Natural killer cell treated with Interleukin-12 subunit alpha and Interleukin-12 subunit beta and Interleukin-15 and Interleukin-18, amount 100 ng/mL, for 72 hours (primary cell): ENCODE measurements around the gene MIP. TPM values are rescaled to one million over a fixed set of nuclear protein-coding genes. Genes with fewer than 3 reads are reported as not detected.
"Not testable (repeated sequence)": the region's sequence is repeated elsewhere in the genome, so short reads cannot be mapped to it uniquely, and the experiment has no call there.

Experiments used
- ATAC-seq, 2 donors: fragments of 150-1000 bp; cut with Tn5 transposase in 1 of 2; sonication (Bioruptor Pico), chemical (Tn5 transposase) in 1 of 2; 2 replicates each; pipeline ENCODE4 v1.10.0; 2021
- DNase-seq: peaks from one replicate; pipeline ENCODE4 v3.0.0; 2022; ENCODE audit warnings: low spot score
- H3K27ac Mint-ChIP-seq, 2 donors: 1 replicate in 1 of 2; 2 replicates in 1 of 2; pipeline ENCODE4 v1.8.0; 2022; ENCODE audit warnings: mixed read lengths in 2 of 2, mild to moderate bottlenecking in 1 of 2, moderate library complexity in 1 of 2
- H3K27me3 Mint-ChIP-seq, 2 donors: 1 replicate in 1 of 2; 2 replicates in 1 of 2; pipeline ENCODE4 v1.8.0; 2022; ENCODE audit warnings: mixed read lengths in 2 of 2
- H3K36me3 Mint-ChIP-seq: one replicate; pipeline ENCODE4 v1.8.0; 2022; ENCODE audit warnings: mixed read lengths
- H3K4me1 Mint-ChIP-seq, 2 donors: 1 replicate in 1 of 2; 2 replicates in 1 of 2; pipeline ENCODE4 v1.8.0; 2022; ENCODE audit warnings: low read depth in 2 of 2, mixed read lengths in 2 of 2, mild to moderate bottlenecking in 1 of 2
- H3K4me3 Mint-ChIP-seq: one replicate; pipeline ENCODE4 v1.8.0; 2022; ENCODE audit warnings: mixed read lengths
- H3K9me3 Mint-ChIP-seq: 2 replicates; pipeline ENCODE4 v1.8.0; 2022; ENCODE audit warnings: mixed read lengths
- total RNA-seq, 2 donors: library from RNA; stranded (reverse); gene quantifications; one replicate each; pipeline ENCODE4 v1.2.3, GENCODE V29; 2022

The MIP gene
- under 1 TPM in 1 of 2 donors, not detected in 1; 0.75 TPM for total RNA-seq

DNA sequence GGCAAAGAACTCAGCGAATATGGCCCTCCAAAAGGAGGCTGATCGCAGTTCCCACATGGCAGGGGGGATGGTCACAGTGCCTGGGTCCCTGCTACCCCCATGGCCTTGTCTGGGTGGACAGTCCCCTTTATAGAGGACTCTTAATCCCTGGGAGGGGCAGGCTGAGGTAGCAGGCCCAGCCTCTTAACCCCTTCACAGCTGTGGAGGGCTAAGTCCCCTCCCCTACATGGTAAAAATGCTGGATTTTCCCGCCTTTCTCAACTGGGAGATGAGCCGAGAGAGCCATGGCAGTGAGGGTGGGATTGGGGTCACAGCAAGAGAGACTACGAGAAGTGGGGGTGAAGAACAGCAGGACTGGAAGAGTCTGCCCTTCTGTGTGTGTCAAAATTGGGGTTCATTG is at the start of gene MIP:
Gene MIP, minus strand, starts transcription at position 101 of the 400 bp plus-strand sequence. Its CDS starts 44 bp downstream, at position 57.
- no peak for DNase-seq
- Mint-ChIP-seq H3K4me3 (no peak within 1 kb of the TSS), H3K4me1 (peaks cover 7% of the 10 kb centered on the region in 2 donors), H3K27me3 (peaks cover 0 to 3% of the 10 kb centered on the region in 2 donors), H3K9me3 (no peaks in the 10 kb centered on the region), H3K36me3 (no peaks in the 10 kb centered on the region), H3K27ac (no peak within 1 kb of the TSS)
- no peak for ATAC-seq

- not testable (repeated sequence) for H3K4me3 Mint-ChIP-seq, DNase-seq, H3K4me1 Mint-ChIP-seq, ATAC-seq, H3K36me3 Mint-ChIP-seq, H3K9me3 Mint-ChIP-seq
- peaks cover 0 to 10% of the 10 kb centered on the region in 2 donors for H3K27me3 Mint-ChIP-seq
- peak overlapping the region in 1 of 2 donors; percentile 27 for H3K27ac Mint-ChIP-seq
These were observed 45.4 kb upstream of the MIP start for GRCh38 chr12:56499879-56500278.

DNA sequence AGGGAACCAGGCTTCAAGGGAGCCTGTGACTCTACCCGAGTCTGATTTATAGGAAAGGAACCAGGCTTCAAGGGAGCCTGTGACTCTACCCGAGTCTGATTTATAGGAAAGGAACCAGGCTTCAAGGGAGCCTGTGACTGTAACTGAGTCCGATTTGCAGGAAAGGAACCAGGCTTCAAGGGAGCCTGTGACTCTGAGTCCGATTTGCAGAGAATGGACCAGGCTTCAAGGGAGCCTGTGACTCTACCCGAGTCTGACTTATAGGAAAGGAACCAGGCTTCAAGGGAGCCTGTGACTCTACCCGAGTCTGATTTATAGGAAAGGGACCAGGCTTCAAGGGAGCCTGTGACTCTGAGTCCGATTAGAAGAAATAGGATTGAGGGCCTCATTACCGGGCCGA is 45.0 kb upstream of the MIP start:
- not testable (repeated sequence) for H3K36me3 Mint-ChIP-seq, H3K27me3 Mint-ChIP-seq, DNase-seq, ATAC-seq, H3K4me3 Mint-ChIP-seq, H3K4me1 Mint-ChIP-seq, H3K9me3 Mint-ChIP-seq
- peak overlapping the region in 1 of 2 donors; percentile 27 for H3K27ac Mint-ChIP-seq

- not testable (repeated sequence) for H3K27ac Mint-ChIP-seq, H3K4me1 Mint-ChIP-seq, H3K27me3 Mint-ChIP-seq, H3K9me3 Mint-ChIP-seq, H3K4me3 Mint-ChIP-seq, DNase-seq, ATAC-seq, H3K36me3 Mint-ChIP-seq
These were observed 43.9 kb upstream of the MIP start for GRCh38 chr12:56498126-56498902.

- H3K4me1 Mint-ChIP-seq, H3K36me3 Mint-ChIP-seq, H3K9me3 Mint-ChIP-seq, DNase-seq, H3K27me3 Mint-ChIP-seq, H3K27ac Mint-ChIP-seq, H3K4me3 Mint-ChIP-seq, ATAC-seq: not testable (repeated sequence)
These were observed 42.2 kb upstream of the MIP start for GRCh38 chr12:56496704-56497103.

DNA sequence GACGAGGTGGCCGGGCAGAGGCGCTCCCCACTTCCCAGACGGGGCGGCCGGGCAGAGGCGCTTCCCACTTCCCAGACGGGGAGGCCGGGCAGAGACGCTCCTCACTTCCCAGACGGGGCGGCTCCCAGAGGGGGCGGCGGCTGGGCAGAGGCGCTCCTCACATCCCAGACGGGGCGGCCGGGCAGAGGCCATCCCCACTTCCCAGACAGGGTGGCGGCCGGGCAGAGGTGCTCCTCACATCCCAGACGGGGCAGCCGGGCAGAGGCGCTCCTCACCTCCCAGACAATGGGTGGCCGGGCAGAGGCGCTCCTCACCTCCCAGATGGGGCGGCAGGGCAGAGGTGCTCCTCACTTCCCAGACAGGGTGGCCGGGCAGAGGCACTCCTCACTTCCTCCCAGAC is 40.0 kb upstream of the MIP start:
- not testable (repeated sequence) for H3K27ac Mint-ChIP-seq, H3K36me3 Mint-ChIP-seq, ATAC-seq, H3K9me3 Mint-ChIP-seq, H3K4me3 Mint-ChIP-seq, DNase-seq, H3K4me1 Mint-ChIP-seq
- H3K27me3 Mint-ChIP-seq, result peaks cover 14 to 20% of the 10 kb centered on the region in 2 donors

GRCh38 chr12:56494106-56494415 is 39.6 kb upstream of the MIP start:
- not testable (repeated sequence) for H3K9me3 Mint-ChIP-seq, DNase-seq, H3K27ac Mint-ChIP-seq, H3K36me3 Mint-ChIP-seq, ATAC-seq, H3K4me3 Mint-ChIP-seq, H3K4me1 Mint-ChIP-seq
- peaks cover 16 to 20% of the 10 kb centered on the region in 2 donors for H3K27me3 Mint-ChIP-seq

GRCh38 chr12:56493409-56494105 is 39.1 kb upstream of the MIP start:
- not testable (repeated sequence) for H3K36me3 Mint-ChIP-seq, H3K4me1 Mint-ChIP-seq, DNase-seq, H3K4me3 Mint-ChIP-seq, H3K27ac Mint-ChIP-seq, H3K9me3 Mint-ChIP-seq, ATAC-seq
- peaks cover 20 to 21% of the 10 kb centered on the region in 2 donors for H3K27me3 Mint-ChIP-seq

DNA sequence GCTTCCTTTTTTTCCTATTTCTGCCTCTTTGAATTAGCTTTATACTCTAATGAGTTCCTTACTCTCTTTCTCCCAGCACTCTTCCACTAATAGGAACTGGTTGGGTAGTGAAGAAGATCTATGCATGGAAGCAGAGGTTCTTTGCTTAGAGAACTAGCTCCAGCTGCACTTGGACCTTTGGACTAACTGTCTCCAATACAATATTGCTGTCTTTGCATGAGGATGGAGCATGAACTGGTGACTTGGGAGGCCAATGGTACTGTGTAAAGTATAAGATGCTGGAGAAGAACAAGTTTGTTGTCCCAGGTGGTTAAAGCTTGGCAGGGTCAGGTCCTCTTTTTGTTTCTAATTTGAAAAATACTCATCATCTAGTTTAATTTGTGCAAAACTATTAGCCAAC is 35.9 kb upstream of the MIP start:
- DNase-seq (no peak), ATAC-seq (no peak)
- H3K36me3 Mint-ChIP-seq, result no peaks in the 10 kb centered on the region
- H3K27me3 Mint-ChIP-seq, result peaks cover 27 to 32% of the 10 kb centered on the region in 2 donors
- H3K4me3 Mint-ChIP-seq, result no peak overlapping the region
- H3K9me3 Mint-ChIP-seq, result no peaks in the 10 kb centered on the region
- peaks cover 12 to 16% of the 10 kb centered on the region in 2 donors for H3K4me1 Mint-ChIP-seq
- no peak overlapping the region for H3K27ac Mint-ChIP-seq

GRCh38 chr12:56488041-56488955 is 33.8 kb upstream of the MIP start, which contains the start of gene GLS2:
GLS2 (minus strand) TSS chr12:56488161; CDS start chr12:56488118, 43 bp downstream.
- Mint-ChIP-seq H3K27ac (peak within 1 kb of the TSS in 1 of 2 donors; percentile 4), H3K4me1 (peaks cover 12 to 16% of the 10 kb centered on the region in 2 donors), H3K27me3 (peaks cover 27 to 32% of the 10 kb centered on the region in 2 donors), H3K4me3 (peak within 1 kb of the TSS; percentile 85), H3K9me3 (no peaks in the 10 kb centered on the region), H3K36me3 (no peaks in the 10 kb centered on the region)
- DNase-seq (peak; percentile 69), ATAC-seq (peak; percentile 91 to 95)

- Mint-ChIP-seq H3K4me1 (peaks cover 12 to 16% of the 10 kb centered on the region in 2 donors), H3K27ac (no peak overlapping the region), H3K9me3 (no peaks in the 10 kb centered on the region), H3K4me3 (peak overlapping the region; percentile 85), H3K36me3 (no peaks in the 10 kb centered on the region), H3K27me3 (peaks cover 25 to 32% of the 10 kb centered on the region in 2 donors)
- peak; percentile 5 to 57 for ATAC-seq
- no peak for DNase-seq
These were observed 33.1 kb upstream of the MIP start for GRCh38 chr12:56487448-56488040.

DNA sequence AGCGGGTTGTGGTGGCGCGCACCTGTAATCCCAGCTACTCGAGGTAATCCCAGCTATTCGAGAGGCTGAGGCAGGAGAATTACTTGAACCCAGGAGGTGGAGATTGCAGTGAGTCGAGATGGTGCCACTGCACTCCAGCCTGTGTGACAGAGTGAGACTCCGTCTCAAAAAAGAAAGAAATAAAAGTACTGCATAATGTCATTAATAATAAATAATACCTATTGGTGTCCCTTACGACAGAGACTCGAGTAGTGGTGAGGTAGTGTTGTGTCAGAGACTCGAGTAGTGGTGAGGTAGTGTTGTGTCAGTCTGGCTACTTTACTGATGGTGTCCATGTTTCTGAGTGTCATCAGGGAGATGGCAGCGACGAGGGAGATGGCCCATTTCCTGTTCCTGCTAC is 32.2 kb upstream of the MIP start:
- no peak overlapping the region for H3K4me3 Mint-ChIP-seq

DNA sequence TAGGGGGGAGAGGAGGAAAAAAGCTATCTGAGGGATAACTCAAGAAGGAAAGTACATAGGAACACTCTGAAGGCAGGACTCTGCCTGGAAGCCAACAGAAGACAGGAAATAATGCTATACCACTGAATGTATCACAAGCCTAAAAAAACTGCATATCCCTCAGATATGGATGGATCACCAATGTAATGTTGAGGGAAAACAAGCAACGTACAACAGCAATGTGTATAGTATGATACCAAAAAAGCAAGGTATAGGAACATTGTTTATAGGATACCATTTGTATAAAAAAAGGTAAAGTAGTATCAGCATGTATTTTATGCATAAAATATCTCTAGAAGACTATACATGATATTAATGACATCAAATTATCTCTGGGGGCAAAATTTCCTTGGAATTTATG is 30.1 kb upstream of the MIP start:
- no peak for ATAC-seq
- H3K9me3 Mint-ChIP-seq, result no peaks in the 10 kb centered on the region
- no peak overlapping the region for H3K27ac Mint-ChIP-seq
- no peak overlapping the region for H3K4me3 Mint-ChIP-seq
- peaks cover 9 to 18% of the 10 kb centered on the region in 2 donors for H3K27me3 Mint-ChIP-seq
- DNase-seq, result no peak
- peaks cover 18 to 26% of the 10 kb centered on the region in 2 donors for H3K4me1 Mint-ChIP-seq
- no peaks in the 10 kb centered on the region for H3K36me3 Mint-ChIP-seq

More for the DNA sequence above, 32.2 kb upstream of the MIP start:
- Mint-ChIP-seq H3K4me1 (peaks cover 12 to 16% of the 10 kb centered on the region in 2 donors), H3K27me3 (peaks cover 23 to 32% of the 10 kb centered on the region in 2 donors), H3K36me3 (no peaks in the 10 kb centered on the region), H3K9me3 (no peaks in the 10 kb centered on the region), H3K27ac (no peak overlapping the region)
- DNase-seq (no peak), ATAC-seq (no peak)
